Mesodermal cell (in vitro differentiated cells): ENCODE results near the gene ELL.

Source experiments
- H3K27ac ChIP-seq: 2 replicates; pipeline ENCODE4 v1.7.0; 2013; ENCODE audit warnings: mild to moderate bottlenecking, low read depth, low read length, moderate library complexity; ENCODE audit not compliant: severe bottlenecking
- H3K36me3 ChIP-seq: 2 replicates; pipeline ENCODE4 v1.7.1; 2013; ENCODE audit warnings: mild to moderate bottlenecking, low read length, moderate library complexity; ENCODE audit not compliant: control insufficient read depth, insufficient read depth
- H3K4me1 ChIP-seq: one replicate; pipeline ENCODE4 v1.7.1; 2013; ENCODE audit warnings: mild to moderate bottlenecking, low read length; ENCODE audit not compliant: insufficient read depth, control insufficient read depth, poor library complexity, severe bottlenecking
- H3K4me3 ChIP-seq: 2 replicates; pipeline ENCODE4 v1.7.0; 2013; ENCODE audit warnings: low read length, control low read depth, mild to moderate bottlenecking; ENCODE audit not compliant: insufficient read depth, poor library complexity, severe bottlenecking; ENCODE audit errors: extremely low read depth
- H3K9me3 ChIP-seq: 2 replicates; pipeline ENCODE4 v1.7.1; 2013; ENCODE audit warnings: mild to moderate bottlenecking, low read length, moderate library complexity; ENCODE audit not compliant: control insufficient read depth
- WGBS, 2 experiments: methylation state at CpG; one replicate each; pipeline ENCODE4 v1.1.5; 2013; ENCODE audit warnings: missing lambda C conversion rate in 2 of 2; ENCODE audit not compliant: insufficient coverage in 2 of 2; 5-methylcytosine and 5-hydroxymethylcytosine counted together

ELL gene

GRCh38 chr19:18453269-18454024 is 68.4 kb downstream of the ELL start:
- Histone ChIP-seq H3K27ac (no peak overlapping the region), H3K4me3 (no peak overlapping the region), H3K36me3 (peaks cover 62% of the 10 kb centered on the region), H3K9me3 (no peaks in the 10 kb centered on the region), H3K4me1 (peaks cover 26% of the 10 kb centered on the region)
- 93 to 99% methylated on average over 6 to 10 of the region's 10 CpGs for WGBS, 2 experiments

GRCh38 chr19:18452386-18452785 is 69.5 kb downstream of the ELL start:
- no peak overlapping the region for H3K4me3 ChIP-seq
- H3K36me3 ChIP-seq = peaks cover 60% of the 10 kb centered on the region
- peaks cover 20% of the 10 kb centered on the region for H3K4me1 ChIP-seq
- WGBS, 2 experiments = 73 to 88% methylated on average over 3 of the region's 3 CpGs
- no peaks in the 10 kb centered on the region for H3K9me3 ChIP-seq
- H3K27ac ChIP-seq = no peak overlapping the region

GRCh38 chr19:18450931-18451836 is 70.7 kb downstream of the ELL start:
- peaks cover 28% of the 10 kb centered on the region for H3K4me1 ChIP-seq
- WGBS, 2 experiments = 46 to 58% methylated on average over 18 to 25 of the region's 26 CpGs
- H3K4me3 ChIP-seq = no peak overlapping the region
- no peaks in the 10 kb centered on the region for H3K9me3 ChIP-seq
- no peak overlapping the region for H3K27ac ChIP-seq
- H3K36me3 ChIP-seq = peaks cover 60% of the 10 kb centered on the region

DNA sequence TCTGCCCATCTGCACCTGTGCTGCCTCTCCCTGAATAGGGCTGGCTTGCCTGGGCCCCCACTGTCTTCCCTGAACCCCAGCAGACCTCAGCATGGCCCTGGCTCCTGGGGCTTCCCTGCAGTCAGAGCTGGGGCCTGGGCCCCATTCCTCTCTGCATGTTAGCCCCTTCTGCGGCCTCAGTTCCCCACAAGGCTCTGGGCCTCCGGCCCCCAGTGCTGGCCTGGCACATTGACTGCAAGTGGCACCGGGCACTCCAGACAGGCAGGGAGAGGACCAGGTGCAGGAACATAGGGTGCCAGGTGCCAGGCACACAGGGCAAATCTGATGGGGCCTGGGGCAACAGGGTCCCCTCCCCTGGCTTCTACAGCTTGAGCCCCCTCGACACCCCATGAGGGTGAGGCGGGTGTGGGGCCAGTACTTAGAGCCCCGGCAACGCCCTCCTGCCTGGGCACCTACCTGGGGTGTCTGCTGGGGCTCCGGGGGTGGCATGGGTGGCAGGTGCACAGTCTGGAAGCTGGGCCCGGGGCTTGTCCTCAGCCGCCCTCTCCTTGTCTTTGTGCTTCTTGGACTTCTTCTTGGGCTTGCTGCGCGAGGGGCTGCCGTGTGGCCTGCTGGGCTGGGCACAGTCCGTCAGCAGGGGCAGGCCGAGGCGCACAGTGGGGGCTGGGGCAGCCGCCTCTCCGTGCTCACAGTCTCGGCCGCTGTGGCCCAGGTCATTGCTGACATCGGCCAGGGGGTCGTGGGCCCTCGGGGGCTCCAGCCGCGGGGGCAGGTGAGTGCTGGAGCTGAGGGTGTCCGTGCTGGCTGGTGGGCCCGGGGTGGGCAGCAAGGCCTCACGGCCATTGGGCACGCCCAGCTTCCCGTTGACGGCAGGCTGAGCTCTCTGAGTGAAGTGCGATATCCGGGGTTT is 71.6 kb downstream of the ELL start:
- Histone ChIP-seq H3K4me1 (peaks cover 28% of the 10 kb centered on the region), H3K36me3 (peaks cover 56% of the 10 kb centered on the region), H3K9me3 (no peaks in the 10 kb centered on the region), H3K27ac (no peak overlapping the region), H3K4me3 (no peak overlapping the region)
- WGBS, 2 experiments = 86 to 89% methylated on average over 30 to 32 of the region's 33 CpGs

GRCh38 chr19:18449552-18449951 is 72.3 kb downstream of the ELL start:
- Histone ChIP-seq H3K4me1 (peaks cover 28% of the 10 kb centered on the region), H3K36me3 (peaks cover 62% of the 10 kb centered on the region), H3K27ac (no peak overlapping the region), H3K9me3 (no peaks in the 10 kb centered on the region), H3K4me3 (no peak overlapping the region)
- WGBS, 2 experiments = 94 to 96% methylated on average over 14 of the region's 14 CpGs

GRCh38 chr19:18446811-18447359 is 75.0 kb downstream of the ELL start:
- H3K9me3 ChIP-seq = no peaks in the 10 kb centered on the region
- H3K27ac ChIP-seq = peak overlapping the region; percentile 49
- H3K4me3 ChIP-seq = no peak overlapping the region
- peaks cover 69% of the 10 kb centered on the region for H3K36me3 ChIP-seq
- H3K4me1 ChIP-seq = peaks cover 14% of the 10 kb centered on the region
- 89 to 92% methylated on average over 11 to 12 of the region's 12 CpGs for WGBS, 2 experiments

GRCh38 chr19:18446145-18446810 is 75.6 kb downstream of the ELL start:
- H3K4me1 ChIP-seq = peaks cover 14% of the 10 kb centered on the region
- peak overlapping the region; percentile 49 for H3K27ac ChIP-seq
- WGBS, 2 experiments = 92 to 96% methylated on average over 21 to 25 of the region's 34 CpGs
- H3K36me3 ChIP-seq = peaks cover 65% of the 10 kb centered on the region
- H3K4me3 ChIP-seq = no peak overlapping the region
- H3K9me3 ChIP-seq = no peaks in the 10 kb centered on the region

DNA sequence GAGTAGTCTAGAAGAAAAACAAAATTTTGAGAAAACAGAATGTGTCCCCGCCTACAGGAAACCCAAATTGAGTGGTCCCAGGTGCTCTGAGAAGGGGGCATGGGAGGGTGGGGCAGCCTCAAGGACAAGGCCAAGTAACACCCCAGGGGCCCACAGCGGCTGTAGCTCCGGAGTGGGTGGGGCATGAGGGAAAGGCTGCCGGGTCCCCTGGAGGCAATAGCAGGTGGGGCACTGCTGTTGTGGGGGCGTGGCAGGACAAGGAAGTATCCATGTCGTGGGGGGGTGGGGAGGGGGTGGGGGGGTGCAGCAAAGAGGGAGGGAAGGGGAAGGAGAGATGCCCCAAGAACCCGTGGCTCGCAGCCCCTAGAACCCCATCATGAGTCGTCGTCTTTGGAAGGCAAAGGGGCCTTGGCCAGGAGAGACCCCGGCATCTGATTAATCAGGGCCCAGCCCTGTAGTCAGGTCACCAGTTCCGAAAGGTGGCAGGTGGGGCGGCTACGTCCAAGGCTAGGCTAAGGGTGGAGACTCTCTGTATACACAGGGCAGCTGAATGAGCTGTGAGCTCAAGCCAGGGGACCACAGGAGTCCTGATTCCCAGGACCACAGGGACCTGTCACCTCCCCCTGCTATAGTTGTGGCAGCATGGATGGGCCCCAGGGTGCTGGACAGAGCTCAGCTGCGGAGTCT is 76.5 kb downstream of the ELL start:
- peaks cover 14% of the 10 kb centered on the region for H3K4me1 ChIP-seq
- WGBS, 2 experiments = 90 to 91% methylated on average over 10 to 13 of the region's 15 CpGs

DNA sequence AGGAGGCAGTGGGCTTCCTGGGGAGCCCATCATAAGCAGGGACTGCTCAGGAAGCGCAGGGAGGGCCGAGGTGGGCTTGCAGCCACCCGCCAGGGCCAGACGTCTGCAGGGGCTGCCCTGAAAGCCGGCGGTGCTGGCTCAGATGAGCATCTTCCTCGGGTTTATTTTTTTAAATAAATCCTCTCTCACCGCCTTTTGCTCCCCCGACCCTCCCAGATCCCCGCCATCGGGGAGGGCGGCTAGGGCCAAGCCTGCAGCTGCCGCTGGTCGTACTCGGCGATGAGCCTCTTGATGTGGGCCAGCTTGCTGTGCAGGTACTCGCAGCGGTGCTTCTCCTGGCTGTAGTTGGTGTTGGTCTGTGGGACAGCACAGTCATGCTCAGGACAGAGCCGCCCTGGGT is 77.4 kb downstream of the ELL start:
- H3K36me3 ChIP-seq = peaks cover 53% of the 10 kb centered on the region
- H3K4me1 ChIP-seq = peaks cover 23% of the 10 kb centered on the region
- 96 to 98% methylated on average over 13 to 16 of the region's 19 CpGs for WGBS, 2 experiments
- H3K27ac ChIP-seq = no peak overlapping the region
- H3K4me3 ChIP-seq = no peak overlapping the region
- no peaks in the 10 kb centered on the region for H3K9me3 ChIP-seq

More for the DNA sequence above, 76.5 kb downstream of the ELL start:
- Histone ChIP-seq H3K36me3 (peaks cover 62% of the 10 kb centered on the region), H3K27ac (no peak overlapping the region), H3K9me3 (no peaks in the 10 kb centered on the region), H3K4me3 (no peak overlapping the region)
